K562 (cell line): ENCODE data around the gene STIM1. TPM values are rescaled to one million over a fixed set of nuclear protein-coding genes. Genes with fewer than 3 reads are reported as not detected.
A peak's percentile ranks its signal among the peaks of the same experiment; 100 is the strongest.

Source experiments
- ATAC-seq: fragments of 200-7000 bp; cut with Tn5 transposase; 3 replicates; pipeline ENCODE4 v1.9.1; 2020; ENCODE audit warnings: moderate library complexity
- BruUV-seq: library from RNA; stranded (reverse); fragments of 400-500 nt; replicated peaks from 2 replicates; lab custom pipeline; 2021; lab: Mats Ljungman, UMichigan
- CTCF ChIA-PET: fragments of 300-600 bp; formaldehyde crosslinking; extraction: SDS; loops from one replicate; lab custom pipeline; 2021; ENCODE audit warnings: low intra/inter-chr PET ratio; lab: Yijun Ruan, JAX
- POLR2A ChIA-PET: fragments of 300-600, 350-650 bp; sonication (Branson Sonifier 250); formaldehyde crosslinking; extraction: SDS; loops from one replicate; lab custom pipeline; 2021; ENCODE audit warnings: antibody characterized with exemption, inconsistent platforms; lab: Yijun Ruan, JAX
- DNase-seq, 4 experiments: peaks; one replicate each; pipeline versions ENCODE4 v3.0.0 to v3.0.0-alpha.2; 2011 to 2018; ENCODE audit warnings: low spot score in 3 of 4, mixed read lengths in 3 of 4; ENCODE audit errors: extremely low read depth in 1 of 4
- FAIRE-seq: peaks from 2 replicates; lab custom pipeline; 2011; peaks lifted over from hg19 to GRCh38; lab: Jason Lieb, UNC
- H2AFZ ChIP-seq: 2 replicates; pipeline ENCODE4 v1.6.0; 2011; ENCODE audit warnings: low read depth, low read length, control low read depth, inconsistent platforms
- H3K27ac ChIP-seq: fragments of 200-600 bp; 3 replicates; pipeline ENCODE4 v1.8.0; 2011; ENCODE audit warnings: low read depth, mild to moderate bottlenecking, control low read depth, inconsistent platforms, low read length, moderate library complexity, mixed read lengths; ENCODE audit errors: extremely low read depth
- H3K27me3 ChIP-seq, 2 experiments: fragments of 300-600 bp in 1 of 2; 2 replicates in 1 of 2; 3 replicates in 1 of 2; pipeline versions ENCODE4 v1.6.0 to v1.8.0; 2011; ENCODE audit warnings: inconsistent platforms in 2 of 2, low read length in 2 of 2, mild to moderate bottlenecking in 1 of 2, mixed read lengths in 1 of 2, moderate library complexity in 1 of 2; ENCODE audit not compliant: control insufficient read depth in 2 of 2, insufficient read depth in 2 of 2
- H3K36me3 ChIP-seq: fragments of 300-600 bp; 3 replicates; pipeline ENCODE4 v1.8.0; 2011; ENCODE audit warnings: mild to moderate bottlenecking, low read length, inconsistent platforms; ENCODE audit not compliant: control insufficient read depth, insufficient read depth
- H3K4me1 ChIP-seq, 2 experiments: fragments of 200-600 bp in 1 of 2; replicated peaks in 1 of 2; 2 replicates in 1 of 2; 3 replicates in 1 of 2; pipeline versions ENCODE4 v1.5.1 to v1.8.0; 2011; ENCODE audit warnings: inconsistent platforms in 2 of 2, low read length in 2 of 2, mild to moderate bottlenecking in 1 of 2, mixed read lengths in 1 of 2, moderate library complexity in 1 of 2; ENCODE audit not compliant: control insufficient read depth in 2 of 2, insufficient read depth in 2 of 2
- H3K4me2 ChIP-seq: 2 replicates; pipeline ENCODE4 v1.6.1; 2011; ENCODE audit warnings: low read length, control low read depth, inconsistent platforms, mixed read lengths; ENCODE audit not compliant: insufficient read depth
- H3K4me3 ChIP-seq: fragments of 200-600 bp; sonication (generic), shearing (Covaris generic); 2 replicates; pipeline ENCODE4 v1.5.1; 2016; ENCODE audit warnings: control low read depth, inconsistent platforms
- H3K79me2 ChIP-seq: fragments of 200-600 bp; 3 replicates; pipeline ENCODE4 v1.8.0; 2011; ENCODE audit warnings: low read length, inconsistent platforms; ENCODE audit not compliant: control insufficient read depth, insufficient read depth
- H3K9ac ChIP-seq, 2 experiments: 2 replicates each; pipeline versions ENCODE4 v1.6.0 to v1.6.1; 2011; ENCODE audit warnings: low read depth in 2 of 2, low read length in 2 of 2, control low read depth in 1 of 2, inconsistent platforms in 1 of 2, mild to moderate bottlenecking in 1 of 2, mixed read lengths in 1 of 2; ENCODE audit not compliant: insufficient read depth in 1 of 2
- H3K9me1 ChIP-seq: one replicate; pipeline ENCODE4 v1.6.0; 2011; ENCODE audit warnings: inconsistent platforms, mild to moderate bottlenecking, low read length, moderate library complexity; ENCODE audit not compliant: control insufficient read depth, insufficient read depth
- H3K9me3 ChIP-seq: replicated peaks from 2 replicates; pipeline ENCODE4 v1.5.1; 2011; ENCODE audit warnings: low read depth, low read length, inconsistent platforms; ENCODE audit not compliant: control insufficient read depth, insufficient read depth
- H4K20me1 ChIP-seq: replicated peaks from 2 replicates; pipeline ENCODE4 v1.6.1; 2011; ENCODE audit warnings: low read length, inconsistent platforms, mixed read lengths; ENCODE audit not compliant: control insufficient read depth, insufficient read depth
- ARHGAP35 ChIP-seq: fragments of 450-650 bp; IDR thresholded peaks from 2 replicates; pipeline ENCODE4 v1.6.1; 2018; ENCODE audit not compliant: partially characterized antibody
- ATF1 ChIP-seq, 2 experiments: fragments of 450-650 bp in 1 of 2; IDR thresholded peaks; 2 replicates each; pipeline ENCODE4 v1.6.1; 2016; ENCODE audit warnings: missing compliant biosample characterization in 1 of 2, missing genetic modification characterization in 1 of 2
- BCL6 ChIP-seq: fragments of 250-450 bp; sonication (Bioruptor Pico); IDR thresholded peaks from 2 replicates; pipeline ENCODE4 v1.4.0; 2020
- BRD9 ChIP-seq: fragments of 450-650 bp; IDR thresholded peaks from 2 replicates; pipeline ENCODE4 v1.6.1; 2018; ENCODE audit warnings: low read depth; ENCODE audit not compliant: partially characterized antibody
- CBX1 ChIP-seq: sonication (generic); IDR thresholded peaks from 2 replicates; pipeline ENCODE4 v1.6.1; 2016; ENCODE audit warnings: antibody characterized with exemption, low read depth, mild to moderate bottlenecking
- CXXC5 ChIP-seq: fragments of 250-450 bp; sonication (Bioruptor Pico); IDR thresholded peaks from 2 replicates; pipeline ENCODE4 v1.8.0; 2022; ENCODE audit warnings: inconsistent platforms, mild to moderate bottlenecking, moderate library complexity
- ESRRA ChIP-seq: fragments of 450-650 bp; IDR thresholded peaks from 2 replicates; pipeline ENCODE4 v1.6.1; 2014; ENCODE audit warnings: low read depth, mild to moderate bottlenecking, moderate library complexity, borderline replicate concordance
- NCOA6 ChIP-seq: fragments of 450-650 bp; IDR thresholded peaks from 2 replicates; pipeline ENCODE4 v1.6.1; 2017; ENCODE audit warnings: mild to moderate bottlenecking
- PHF20 ChIP-seq: fragments of 450-650 bp; IDR thresholded peaks from 2 replicates; pipeline ENCODE4 v1.6.1; 2018; ENCODE audit not compliant: partially characterized antibody
- RBM39 ChIP-seq: fragments of 200-400 bp; formaldehyde crosslinking; optimal IDR thresholded peaks from 2 replicates; pipeline ENCODE3; 2018; ENCODE audit warnings: low read depth, low read length
- RFX1 ChIP-seq: fragments of 450-650 bp; IDR thresholded peaks from 2 replicates; pipeline ENCODE4 v1.6.1; 2016; ENCODE audit warnings: mild to moderate bottlenecking, moderate library complexity
- SP1 ChIP-seq: sonication (generic); formaldehyde crosslinking; IDR thresholded peaks from 2 replicates; pipeline ENCODE4 v1.8.1; 2022; ENCODE audit warnings: mild to moderate bottlenecking, missing genetic modification reagents
- SPI1 ChIP-seq: IDR thresholded peaks from 2 replicates; pipeline ENCODE4 v1.6.1; 2011; ENCODE audit warnings: low read depth, low read length, control low read depth, borderline replicate concordance
- XRCC4 ChIP-seq: IDR thresholded peaks from one replicate; pipeline ENCODE4 v1.6.1; 2011; ENCODE audit not compliant: insufficient read depth, insufficient read length; ENCODE audit errors: extremely low read depth
- ZBTB7A ChIP-seq: IDR thresholded peaks from 2 replicates; pipeline ENCODE4 v1.6.1; 2011; ENCODE audit warnings: low read depth, mild to moderate bottlenecking, low read length, moderate library complexity, borderline replicate concordance; ENCODE audit not compliant: control insufficient read depth
- ZNF212 ChIP-seq: fragments of 450-650 bp; formaldehyde crosslinking; IDR thresholded peaks from 2 replicates; pipeline ENCODE4 v1.4.0; 2020; ENCODE audit warnings: mild to moderate bottlenecking
- ZNF324 ChIP-seq: fragments of 250-450 bp; sonication (Bioruptor Pico); IDR thresholded peaks from 2 replicates; pipeline ENCODE4 v1.4.0; 2020; ENCODE audit warnings: mild to moderate bottlenecking
- ZNF57 ChIP-seq: fragments of 450-650 bp; formaldehyde crosslinking; IDR thresholded peaks from 2 replicates; pipeline ENCODE4 v1.4.0; 2020; ENCODE audit warnings: mild to moderate bottlenecking, moderate library complexity
- WGBS: fragments of 100-300 bp; shearing (Covaris generic); methylation state at CpG from one replicate; pipeline ENCODE4 v1.1.6; 2016; ENCODE audit warnings: low coverage, mixed read lengths; ENCODE audit not compliant: insufficient coverage; ENCODE audit errors: missing lambda C conversion rate; 5-methylcytosine and 5-hydroxymethylcytosine counted together
- in situ Hi-C: fragments of 300-500 bp; cut with MboI; formaldehyde crosslinking; loops from 4 replicates; pipeline ENCODE4 v1.15.0; 2018; ENCODE audit warnings: inconsistent platforms, mixed read lengths
- intact Hi-C: fragments of 100-400 bp; cut with micrococcal nuclease; formaldehyde crosslinking; loops from 2 replicates; pipeline ENCODE4 v1.14.2; 2022
- polyA plus RNA-seq, 8 experiments: library from polyadenylated mRNA; depleted of rRNA in 4 of 8; stranded (reverse) in 5 of 8; unstranded in 3 of 8; fragments of >200 nt; fragmentation: Nextera tagmentation in 2 of 8; fragmentation: Illumina TruSeq in 1 of 8; extraction: Ambion mirVana in 2 of 8; extraction: Trizol in 1 of 8; gene quantifications; 2 replicates each; pipeline versions ENCODE4 v1.2.1 to v1.2.3, GENCODE V29; 2011 to 2014; ENCODE audit warnings: inconsistent platforms in 1 of 8, missing spikeins in 1 of 8
- total RNA-seq, 7 experiments: library from RNA; depleted of rRNA in 6 of 7; stranded (reverse); fragments of >200 nt in 6 of 7; fragmentation: Illumina TruSeq in 2 of 7; extraction: Trizol in 2 of 7; gene quantifications; 2 replicates each; pipeline versions ENCODE4 v1.2.1 to v1.2.3, GENCODE V29; 2011 to 2021; ENCODE audit warnings: low replicate concordance in 1 of 7
- TF ChIP-seq, protein P1 (sequence below): sonication (generic); formaldehyde crosslinking; IDR thresholded peaks from 2 replicates; pipeline ENCODE4 v1.8.0; 2022; ENCODE audit warnings: missing genetic modification reagents, mild to moderate bottlenecking, borderline replicate concordance
- TF ChIP-seq, protein P2 (sequence below): fragments of 450-650 bp; IDR thresholded peaks from 2 replicates; pipeline ENCODE4 v1.6.1; 2016; ENCODE audit warnings: missing biosample characterization, missing genetic modification characterization

STIM1 gene
- total and polyA plus RNA-seq, 9 of the 15 experiments (the other 6 are each of a cell fraction or from before 2014, with no cell fraction given), result 7.7 to 50.5 (median 22.5) TPM

DNA sequence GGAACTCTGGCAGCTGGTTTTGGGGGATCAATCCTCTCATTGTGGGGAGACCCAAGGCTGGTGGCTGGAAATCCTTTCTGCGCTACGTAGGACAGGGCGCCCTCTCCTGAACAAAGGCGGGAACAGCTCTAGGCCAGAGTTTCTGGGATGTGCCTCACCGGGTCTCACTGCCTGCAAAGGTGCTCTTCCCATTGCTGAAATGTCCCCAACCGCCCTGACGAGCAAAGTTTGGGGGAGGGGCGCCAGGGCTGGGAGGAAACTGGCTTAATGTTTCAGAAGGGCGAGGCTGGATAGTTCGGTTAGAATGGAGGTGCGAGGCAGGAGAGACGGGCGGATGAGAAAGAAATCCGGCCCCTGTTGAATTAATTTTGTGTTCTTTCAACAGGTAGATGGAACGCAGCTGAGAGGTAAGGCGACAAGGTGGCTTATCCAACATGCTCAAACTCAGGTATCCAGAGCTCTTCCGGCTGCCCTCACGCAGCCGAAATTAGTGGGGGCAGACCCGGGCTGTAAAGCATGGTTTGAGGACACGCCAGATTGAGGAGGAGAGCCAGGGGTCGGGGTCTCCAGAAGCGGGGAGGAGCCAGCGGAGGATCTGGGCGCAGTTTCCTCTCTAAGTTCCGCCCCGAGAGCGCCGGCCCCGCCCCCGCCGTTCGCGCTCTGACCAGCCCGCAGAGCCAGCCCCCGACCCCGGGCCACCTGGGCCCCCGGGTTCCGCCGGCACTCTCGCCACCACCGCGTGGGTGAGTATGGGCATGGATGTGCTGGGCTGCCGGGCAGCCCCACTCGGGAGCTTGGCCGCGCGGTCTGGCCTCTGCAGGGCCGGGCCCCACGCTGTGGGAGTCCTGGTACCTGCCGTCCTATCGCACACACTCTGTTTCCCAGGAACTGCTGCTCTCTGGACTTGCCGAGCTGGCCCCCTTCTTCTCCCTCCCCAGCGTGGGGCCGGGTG, 47.3 kb upstream of the STIM1 start, which contains the start of gene PGAP2:
PGAP2 (plus strand) TSS at position 652 of the 952 bp plus-strand sequence. CDS start 2,700 bp downstream, outside the sequence.
- Histone ChIP-seq H3K4me3 (peak within 1 kb of the TSS; percentile 56), H4K20me1 (no peaks in the 10 kb centered on the region), H3K9ac (peak within 1 kb of the TSS; percentile 61 to 95), H3K79me2 (peaks cover 6% of the 10 kb centered on the region), H2AFZ (peak within 1 kb of the TSS; percentile 97), H3K9me1 (no peaks in the 10 kb centered on the region), H3K4me1 (peaks cover 7 to 19% of the 10 kb centered on the region in 2 experiments; a peak in 3 of 5 replicates), H3K9me3 (no peaks in the 10 kb centered on the region), H3K4me2 (peak within 1 kb of the TSS; percentile 86), H3K27ac (peak within 1 kb of the TSS; percentile 75), H3K36me3 (peaks cover 11% of the 10 kb centered on the region), H3K27me3 (no peaks in the 10 kb centered on the region)
- DNase-seq (peak; percentile 85 to 88 (median 88)), ATAC-seq (peak; percentile 91), FAIRE-seq (peak; percentile 85)
- in situ Hi-C loops (loop anchor here (25.0 kb wide), 1 partner anchor 346 kb away; no protein-coding TSS in a partner anchor), intact Hi-C loops (no loop called here)
- ChIA-PET POLR2A (interaction anchor here (0.7 to 2.7 kb wide), 13 partner anchors 9 to 256 kb away, joined by 3 to 22 read pairs (median 4); partner anchors contain the start of genes NUP98 and RHOG), CTCF (interaction anchor here (0.6 to 1.4 kb wide), 3 partner anchors 11 to 340 kb away, joined by 3 to 5 read pairs (median 4); partner anchors contain the start of gene NUP98)
- WGBS, result under 1% methylated on average over 41 of the region's 55 CpGs
- no TSS peak for BruUV-seq
- TF ChIP-seq SPI1 (0 out of 2 replicates have a peak, but pooled peaks have one; percentile 11), RFX1 (no peak), ZNF324 (no peak), PHF20 (no peak), BRD9 (no peak), CXXC5 (CRISPR knock-in tag) (peak; percentile 39; the same call in 1 of the 2 replicates), BCL6 (no peak), CBX1 (no peak), ZNF57 (no peak), NCOA6 (no peak), ESRRA (peak; percentile 56), ZNF212 (CRISPR knock-in tag) (no peak), RBM39 (no peak), ZBTB7A (peak; percentile 87), XRCC4 (no peak), SP1 (CRISPR knock-in tag) (peak; percentile 48; the same call in 1 of the 2 replicates), ARHGAP35 (no peak), ATF1 (CRISPR knock-in tag; IDR thresholded peaks at IDR 0.05) (no peak), ATF1 (tag; IDR thresholded peaks at IDR 0.05) (peak; percentile 72)
- TF ChIP-seq, protein P1, sequence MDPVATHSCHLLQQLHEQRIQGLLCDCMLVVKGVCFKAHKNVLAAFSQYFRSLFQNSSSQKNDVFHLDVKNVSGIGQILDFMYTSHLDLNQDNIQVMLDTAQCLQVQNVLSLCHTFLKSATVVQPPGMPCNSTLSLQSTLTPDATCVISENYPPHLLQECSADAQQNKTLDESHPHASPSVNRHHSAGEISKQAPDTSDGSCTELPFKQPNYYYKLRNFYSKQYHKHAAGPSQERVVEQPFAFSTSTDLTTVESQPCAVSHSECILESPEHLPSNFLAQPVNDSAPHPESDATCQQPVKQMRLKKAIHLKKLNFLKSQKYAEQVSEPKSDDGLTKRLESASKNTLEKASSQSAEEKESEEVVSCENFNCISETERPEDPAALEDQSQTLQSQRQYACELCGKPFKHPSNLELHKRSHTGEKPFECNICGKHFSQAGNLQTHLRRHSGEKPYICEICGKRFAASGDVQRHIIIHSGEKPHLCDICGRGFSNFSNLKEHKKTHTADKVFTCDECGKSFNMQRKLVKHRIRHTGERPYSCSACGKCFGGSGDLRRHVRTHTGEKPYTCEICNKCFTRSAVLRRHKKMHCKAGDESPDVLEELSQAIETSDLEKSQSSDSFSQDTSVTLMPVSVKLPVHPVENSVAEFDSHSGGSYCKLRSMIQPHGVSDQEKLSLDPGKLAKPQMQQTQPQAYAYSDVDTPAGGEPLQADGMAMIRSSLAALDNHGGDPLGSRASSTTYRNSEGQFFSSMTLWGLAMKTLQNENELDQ (CRISPR knock-in tag), result no peak
- TF ChIP-seq, protein P2, sequence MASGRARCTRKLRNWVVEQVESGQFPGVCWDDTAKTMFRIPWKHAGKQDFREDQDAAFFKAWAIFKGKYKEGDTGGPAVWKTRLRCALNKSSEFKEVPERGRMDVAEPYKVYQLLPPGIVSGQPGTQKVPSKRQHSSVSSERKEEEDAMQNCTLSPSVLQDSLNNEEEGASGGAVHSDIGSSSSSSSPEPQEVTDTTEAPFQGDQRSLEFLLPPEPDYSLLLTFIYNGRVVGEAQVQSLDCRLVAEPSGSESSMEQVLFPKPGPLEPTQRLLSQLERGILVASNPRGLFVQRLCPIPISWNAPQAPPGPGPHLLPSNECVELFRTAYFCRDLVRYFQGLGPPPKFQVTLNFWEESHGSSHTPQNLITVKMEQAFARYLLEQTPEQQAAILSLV (tag), result no peak
